HEK293 (cell line): ENCODE results near the gene METTL1.

Experiments
- CTCF ChIA-PET: fragments of 350-600 bp; formaldehyde crosslinking; extraction: SDS; loops from one replicate; lab custom pipeline; 2021; ENCODE audit warnings: antibody characterized with exemption; lab: Yijun Ruan, JAX
- POLR2A ChIA-PET: fragments of 300-600 bp; formaldehyde crosslinking; extraction: SDS; loops from one replicate; lab custom pipeline; 2020; ENCODE audit warnings: antibody characterized with exemption, inconsistent platforms; lab: Yijun Ruan, JAX
- H3K27ac ChIP-seq: fragments of 200-500 bp; sonication (Bioruptor generic); 2 replicates; pipeline ENCODE4 v1.5.1; 2014; ENCODE audit warnings: low read depth, low read length, control low read depth, inconsistent platforms; ENCODE audit errors: extremely low read depth
- H3K36me3 ChIP-seq, 2 experiments: fragments of 200-500 bp in 1 of 2; sonication (Bioruptor generic) in 1 of 2; 1 replicate in 1 of 2; 2 replicates in 1 of 2; pipeline ENCODE4 v1.5.1; 2014 to 2017; ENCODE audit warnings: inconsistent platforms in 2 of 2, low read length in 2 of 2; ENCODE audit not compliant: control insufficient read depth in 2 of 2, insufficient read depth in 1 of 2
- H3K4me1 ChIP-seq: fragments of 200-500 bp; sonication (Bioruptor generic); 2 replicates; pipeline ENCODE4 v1.5.1; 2014; ENCODE audit warnings: mild to moderate bottlenecking, low read length, inconsistent platforms; ENCODE audit not compliant: control insufficient read depth, insufficient read depth
- H3K4me3 ChIP-seq: 2 replicates; pipeline ENCODE4 v1.5.1; 2011; ENCODE audit warnings: low read depth, mild to moderate bottlenecking, control low read depth, low read length, moderate library complexity
- H3K9me3 ChIP-seq: fragments of 200-500 bp; sonication (Bioruptor generic); 2 replicates; pipeline ENCODE4 v1.5.1; 2014; ENCODE audit warnings: low read depth, low read length, inconsistent platforms; ENCODE audit not compliant: control insufficient read depth, insufficient read depth
- AEBP2 ChIP-seq: fragments of 450-650 bp; formaldehyde crosslinking; IDR thresholded peaks from 2 replicates; pipeline ENCODE4 v1.5.1; 2016; ENCODE audit warnings: missing biosample characterization, missing genetic modification characterization, borderline replicate concordance
- CTCF ChIP-seq: fragments of 450-650 bp; formaldehyde crosslinking; IDR thresholded peaks from 2 replicates; pipeline ENCODE4 v1.5.1; 2016; ENCODE audit warnings: missing biosample characterization, missing genetic modification characterization
- KLF9 ChIP-seq: fragments of 450-650 bp; formaldehyde crosslinking; IDR thresholded peaks from 2 replicates; pipeline ENCODE4 v1.5.1; 2016; ENCODE audit warnings: missing biosample characterization, missing genetic modification characterization, low read depth
- MZF1 ChIP-seq: fragments of 450-650 bp; formaldehyde crosslinking; IDR thresholded peaks from 2 replicates; pipeline ENCODE4 v1.5.1; 2017; ENCODE audit warnings: missing biosample characterization, missing genetic modification characterization, borderline replicate concordance
- REST ChIP-seq: fragments of 450-650 bp; formaldehyde crosslinking; IDR thresholded peaks from 2 replicates; pipeline ENCODE4 v1.5.1; 2016; ENCODE audit warnings: missing biosample characterization, missing genetic modification characterization
- SCRT2 ChIP-seq: fragments of 450-650 bp; formaldehyde crosslinking; IDR thresholded peaks from 2 replicates; pipeline ENCODE4 v1.5.1; 2016; ENCODE audit warnings: missing biosample characterization, missing genetic modification characterization
- YY1 ChIP-seq: fragments of 450-650 bp; formaldehyde crosslinking; IDR thresholded peaks from 2 replicates; pipeline ENCODE4 v1.5.1; 2018; ENCODE audit warnings: missing biosample characterization, missing genetic modification characterization
- ZBTB48 ChIP-seq: fragments of 450-650 bp; formaldehyde crosslinking; IDR thresholded peaks from 2 replicates; pipeline ENCODE4 v1.5.1; 2016; ENCODE audit warnings: missing biosample characterization, missing genetic modification characterization
- ZFHX2 ChIP-seq: fragments of 450-650 bp; formaldehyde crosslinking; conservative IDR thresholded peaks from 2 replicates; pipeline ENCODE4 v1.5.1; 2016; ENCODE audit warnings: missing biosample characterization, missing genetic modification characterization
- ZNF114 ChIP-seq: fragments of 450-650 bp; formaldehyde crosslinking; IDR thresholded peaks from 2 replicates; pipeline ENCODE4 v1.5.0; 2017; ENCODE audit warnings: missing biosample characterization, missing genetic modification characterization
- ZNF132 ChIP-seq: fragments of 450-650 bp; formaldehyde crosslinking; IDR thresholded peaks from 2 replicates; pipeline ENCODE4 v1.5.1; 2017; ENCODE audit warnings: missing biosample characterization, missing genetic modification characterization, borderline replicate concordance
- ZNF19 ChIP-seq: fragments of 450-650 bp; formaldehyde crosslinking; IDR thresholded peaks from 2 replicates; pipeline ENCODE4; 2016; ENCODE audit warnings: missing biosample characterization, missing genetic modification characterization, low read depth
- ZNF23 ChIP-seq: fragments of 450-650 bp; formaldehyde crosslinking; IDR thresholded peaks from 2 replicates; pipeline ENCODE4 v1.5.1; 2016; ENCODE audit warnings: missing biosample characterization, missing genetic modification characterization, borderline replicate concordance
- ZNF248 ChIP-seq: fragments of 450-650 bp; formaldehyde crosslinking; IDR thresholded peaks from 2 replicates; pipeline ENCODE4 v1.5.1; 2017; ENCODE audit warnings: missing biosample characterization, missing genetic modification characterization
- ZNF26 ChIP-seq: fragments of 450-650 bp; formaldehyde crosslinking; IDR thresholded peaks from 2 replicates; pipeline ENCODE4 v1.5.1; 2016; ENCODE audit warnings: missing biosample characterization, missing genetic modification characterization
- ZNF311 ChIP-seq: fragments of 450-650 bp; formaldehyde crosslinking; IDR thresholded peaks from 2 replicates; pipeline ENCODE4 v1.5.1; 2017; ENCODE audit warnings: missing biosample characterization, missing genetic modification characterization, borderline replicate concordance
- ZNF488 ChIP-seq: fragments of 450-650 bp; formaldehyde crosslinking; IDR thresholded peaks from 2 replicates; pipeline ENCODE4 v1.5.1; 2016; ENCODE audit warnings: missing biosample characterization, missing genetic modification characterization
- ZNF521 ChIP-seq: fragments of 450-650 bp; formaldehyde crosslinking; IDR thresholded peaks from 2 replicates; pipeline ENCODE4 v1.5.1; 2017; ENCODE audit warnings: missing biosample characterization, mild to moderate bottlenecking, missing genetic modification characterization
- ZNF560 ChIP-seq: fragments of 450-650 bp; formaldehyde crosslinking; IDR thresholded peaks from 2 replicates; pipeline ENCODE4 v1.5.1; 2017; ENCODE audit warnings: missing biosample characterization, missing genetic modification characterization, borderline replicate concordance
- ZNF596 ChIP-seq: fragments of 450-650 bp; IDR thresholded peaks from 2 replicates; pipeline ENCODE4 v1.5.0; 2018; ENCODE audit warnings: missing biosample characterization, mild to moderate bottlenecking, missing genetic modification characterization, moderate library complexity
- ZNF600 ChIP-seq: fragments of 450-650 bp; formaldehyde crosslinking; IDR thresholded peaks from 2 replicates; pipeline ENCODE4 v1.5.1; 2016; ENCODE audit warnings: missing biosample characterization, missing genetic modification characterization
- ZNF664 ChIP-seq: fragments of 450-650 bp; formaldehyde crosslinking; IDR thresholded peaks from 2 replicates; pipeline ENCODE4 v1.5.1; 2016; ENCODE audit warnings: missing biosample characterization, missing genetic modification characterization

Gene METTL1

GRCh38 chr12:57735952-57736740, 35.8 kb downstream of the METTL1 start (continued):
- TF ChIP-seq ZNF248 (tag by site-specific recombination) = no peak
- no peak for TF ChIP-seq ZNF23
- TF ChIP-seq ZNF311 (tag by site-specific recombination) = no peak
- TF ChIP-seq ZNF560 = no peak
- peak; percentile 77 for TF ChIP-seq CTCF (tag by site-specific recombination)
- TF ChIP-seq ZNF114 = no peak
- no peak for TF ChIP-seq ZNF132 (tag by site-specific recombination)
- peak; percentile 26; the same call in 1 of the 2 replicates for TF ChIP-seq KLF9 (tag by site-specific recombination)
- no peak for TF ChIP-seq ZNF521 (tag by site-specific recombination)
- TF ChIP-seq ZNF596 (tag by site-specific recombination) = no peak
- TF ChIP-seq ZNF19 (tag by site-specific recombination) = no peak
- no peak for TF ChIP-seq AEBP2
- peak; percentile 92 for TF ChIP-seq ZNF600 (tag by site-specific recombination)
- TF ChIP-seq ZNF664 (tag by site-specific recombination) = no peak
- peak; percentile 86 for TF ChIP-seq ZFHX2 (tag by site-specific recombination)
- TF ChIP-seq ZNF26 (tag by site-specific recombination) = no peak
- no peak for TF ChIP-seq ZNF488 (tag by site-specific recombination)
- no peak for TF ChIP-seq MZF1
- no peak for TF ChIP-seq YY1

- POLR2A ChIA-PET = interaction anchor here (0.7 to 1.6 kb wide), 3 partner anchors 9 to 12 kb away, joined by 3 to 8 read pairs (median 6); partner anchors contain the start of gene TSPAN31
- Histone ChIP-seq H3K27ac (no peak overlapping the region), H3K4me3 (no peak overlapping the region), H3K36me3 (no peaks in the 10 kb centered on the region), H3K4me1 (peaks cover 6% of the 10 kb centered on the region; the same call in 1 of the 2 replicates), H3K9me3 (no peaks in the 10 kb centered on the region)
- CTCF ChIA-PET = interaction anchor here (0.5 to 4.8 kb wide), 10 partner anchors 10 to 433 kb away, joined by 3 to 55 read pairs (median 3); no protein-coding TSS in a partner anchor
- TF ChIP-seq REST (no peak), ZBTB48 (tag by site-specific recombination) (0 out of 2 replicates have a peak, but pooled peaks have one; percentile 25), SCRT2 (tag by site-specific recombination) (peak; percentile 62)
- TF ChIP-seq, all 188 proteins: peak for 2
Observed at GRCh38 chr12:57735198-57735855, 36.6 kb downstream of the METTL1 start.
